Endothelial cell of umbilical vein (primary cell): Measurements from ENCODE around the gene LGALS3BP.

Experiments used
- EZH2 ChIP-seq: IDR thresholded peaks from 2 replicates; pipeline ENCODE4 v1.6.1; 2012; ENCODE audit warnings: borderline replicate concordance, low read depth, mild to moderate bottlenecking, moderate library complexity, low read length, inconsistent platforms; ENCODE audit not compliant: severe bottlenecking
- FOS ChIP-seq: IDR thresholded peaks from 2 replicates; pipeline ENCODE4 v1.6.1; 2011; ENCODE audit warnings: mild to moderate bottlenecking, low read length, moderate library complexity, borderline replicate concordance; ENCODE audit not compliant: insufficient read depth
- POLR2A ChIP-seq: IDR thresholded peaks from 2 replicates; pipeline ENCODE4 v1.6.1; 2012; ENCODE audit warnings: low read depth, mild to moderate bottlenecking, control low read depth, low read length
- POLR2AphosphoS5 ChIP-seq: IDR thresholded peaks from 2 replicates; pipeline ENCODE4 v1.6.1; 2012; ENCODE audit warnings: low read depth, mild to moderate bottlenecking, control low read depth, low read length, moderate library complexity; ENCODE audit not compliant: insufficient read depth
- TF ChIP-seq, protein P1 (sequence below), 2 donors: IDR thresholded peaks; 1 replicate in 1 of 2; 2 replicates in 1 of 2; pipeline ENCODE4 v1.5.1; 2011; ENCODE audit warnings: low read length in 2 of 2, mild to moderate bottlenecking in 2 of 2, moderate library complexity in 2 of 2, control low read depth in 1 of 2, inconsistent platforms in 1 of 2, low read depth in 1 of 2; ENCODE audit not compliant: insufficient read depth in 1 of 2; ENCODE audit errors: extremely low read depth in 1 of 2
- TF ChIP-seq, protein P2 (sequence below): IDR thresholded peaks from 2 replicates; pipeline ENCODE4 v1.6.1; 2011; ENCODE audit not compliant: insufficient read depth, insufficient read length

DNA sequence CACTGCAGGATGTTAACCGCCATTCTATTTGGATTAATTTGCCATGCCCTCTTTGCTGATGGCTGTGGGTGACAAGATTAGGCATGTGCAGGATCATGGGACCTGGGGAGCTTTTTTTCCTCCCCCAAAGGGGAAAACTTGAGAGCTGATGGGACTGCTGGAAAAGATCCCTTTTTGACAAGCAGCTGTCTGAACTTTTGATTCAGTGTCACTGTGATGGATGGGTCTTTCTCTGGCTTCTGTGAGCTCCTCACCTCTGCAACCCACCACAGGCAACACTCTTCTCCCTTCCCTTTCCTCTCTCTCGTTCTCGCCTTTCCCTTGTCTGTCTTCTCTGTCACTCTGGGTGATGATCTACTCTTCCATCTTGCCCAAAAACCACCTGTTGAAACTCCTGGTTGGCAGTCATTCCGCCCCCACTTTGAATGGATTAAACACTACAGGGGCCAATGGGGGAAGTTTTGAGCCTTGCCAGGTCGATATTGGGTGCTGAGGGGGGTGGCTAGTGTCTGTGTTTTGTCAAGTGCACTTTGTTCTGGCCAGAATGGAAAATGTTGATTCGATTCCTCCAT lies 32.9 kb upstream of the LGALS3BP start:
- TF ChIP-seq POLR2A (no peak), POLR2AphosphoS5 (no peak), EZH2 (no peak), FOS (no peak)
- TF ChIP-seq, protein P1, sequence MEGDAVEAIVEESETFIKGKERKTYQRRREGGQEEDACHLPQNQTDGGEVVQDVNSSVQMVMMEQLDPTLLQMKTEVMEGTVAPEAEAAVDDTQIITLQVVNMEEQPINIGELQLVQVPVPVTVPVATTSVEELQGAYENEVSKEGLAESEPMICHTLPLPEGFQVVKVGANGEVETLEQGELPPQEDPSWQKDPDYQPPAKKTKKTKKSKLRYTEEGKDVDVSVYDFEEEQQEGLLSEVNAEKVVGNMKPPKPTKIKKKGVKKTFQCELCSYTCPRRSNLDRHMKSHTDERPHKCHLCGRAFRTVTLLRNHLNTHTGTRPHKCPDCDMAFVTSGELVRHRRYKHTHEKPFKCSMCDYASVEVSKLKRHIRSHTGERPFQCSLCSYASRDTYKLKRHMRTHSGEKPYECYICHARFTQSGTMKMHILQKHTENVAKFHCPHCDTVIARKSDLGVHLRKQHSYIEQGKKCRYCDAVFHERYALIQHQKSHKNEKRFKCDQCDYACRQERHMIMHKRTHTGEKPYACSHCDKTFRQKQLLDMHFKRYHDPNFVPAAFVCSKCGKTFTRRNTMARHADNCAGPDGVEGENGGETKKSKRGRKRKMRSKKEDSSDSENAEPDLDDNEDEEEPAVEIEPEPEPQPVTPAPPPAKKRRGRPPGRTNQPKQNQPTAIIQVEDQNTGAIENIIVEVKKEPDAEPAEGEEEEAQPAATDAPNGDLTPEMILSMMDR (IDR thresholded peaks at IDR 0.05; ENCODE audit: extremely low read depth in 1 of 2, insufficient read depth in 1 of 2, low read depth in 1 of 2, low read length in 2 of 2), result no peak
- TF ChIP-seq, protein P2, sequence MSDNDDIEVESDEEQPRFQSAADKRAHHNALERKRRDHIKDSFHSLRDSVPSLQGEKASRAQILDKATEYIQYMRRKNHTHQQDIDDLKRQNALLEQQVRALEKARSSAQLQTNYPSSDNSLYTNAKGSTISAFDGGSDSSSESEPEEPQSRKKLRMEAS, result no peak
